HFF-Myc (cell line): Measurements from ENCODE around the gene PALMD.

Source experiments
- DNase-seq: peaks from one replicate; pipeline ENCODE4 v3.0.0-alpha.2; 2011; ENCODE audit warnings: low read depth; ENCODE audit errors: extremely low read depth
- H3K4me3 ChIP-seq: replicated peaks from 2 replicates; pipeline ENCODE4 v1.5.1; 2011; ENCODE audit warnings: low read depth, mild to moderate bottlenecking, control low read depth, low read length
- TF ChIP-seq, protein P1 (sequence below): IDR thresholded peaks from 2 replicates; pipeline ENCODE4 v1.5.1; 2012; ENCODE audit warnings: mild to moderate bottlenecking, low read depth, low read length, control low read depth; ENCODE audit errors: missing control alignments

PALMD gene

DNA sequence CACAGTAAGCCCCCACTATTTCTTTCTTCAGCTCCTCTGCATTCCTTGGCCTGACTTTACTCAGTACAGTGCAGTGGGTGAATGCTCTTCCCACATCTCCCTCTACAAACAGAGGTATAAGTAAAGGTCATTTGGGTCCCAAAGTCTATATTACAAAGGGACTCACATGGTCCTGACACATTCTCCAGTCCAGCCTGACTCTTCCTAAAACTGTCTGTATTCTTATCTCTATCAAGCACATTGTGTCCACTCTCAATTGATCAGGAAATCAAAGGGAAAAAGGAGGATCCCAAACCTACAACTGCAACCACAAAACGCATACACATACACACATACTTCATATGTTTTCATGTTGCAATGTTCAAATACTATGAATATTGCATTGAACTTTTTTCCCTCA lies 71.1 kb downstream of the PALMD start:
- TF ChIP-seq, protein P1, sequence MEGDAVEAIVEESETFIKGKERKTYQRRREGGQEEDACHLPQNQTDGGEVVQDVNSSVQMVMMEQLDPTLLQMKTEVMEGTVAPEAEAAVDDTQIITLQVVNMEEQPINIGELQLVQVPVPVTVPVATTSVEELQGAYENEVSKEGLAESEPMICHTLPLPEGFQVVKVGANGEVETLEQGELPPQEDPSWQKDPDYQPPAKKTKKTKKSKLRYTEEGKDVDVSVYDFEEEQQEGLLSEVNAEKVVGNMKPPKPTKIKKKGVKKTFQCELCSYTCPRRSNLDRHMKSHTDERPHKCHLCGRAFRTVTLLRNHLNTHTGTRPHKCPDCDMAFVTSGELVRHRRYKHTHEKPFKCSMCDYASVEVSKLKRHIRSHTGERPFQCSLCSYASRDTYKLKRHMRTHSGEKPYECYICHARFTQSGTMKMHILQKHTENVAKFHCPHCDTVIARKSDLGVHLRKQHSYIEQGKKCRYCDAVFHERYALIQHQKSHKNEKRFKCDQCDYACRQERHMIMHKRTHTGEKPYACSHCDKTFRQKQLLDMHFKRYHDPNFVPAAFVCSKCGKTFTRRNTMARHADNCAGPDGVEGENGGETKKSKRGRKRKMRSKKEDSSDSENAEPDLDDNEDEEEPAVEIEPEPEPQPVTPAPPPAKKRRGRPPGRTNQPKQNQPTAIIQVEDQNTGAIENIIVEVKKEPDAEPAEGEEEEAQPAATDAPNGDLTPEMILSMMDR: no peak
- H3K4me3 ChIP-seq: no peak overlapping the region
- no peak for DNase-seq

DNA sequence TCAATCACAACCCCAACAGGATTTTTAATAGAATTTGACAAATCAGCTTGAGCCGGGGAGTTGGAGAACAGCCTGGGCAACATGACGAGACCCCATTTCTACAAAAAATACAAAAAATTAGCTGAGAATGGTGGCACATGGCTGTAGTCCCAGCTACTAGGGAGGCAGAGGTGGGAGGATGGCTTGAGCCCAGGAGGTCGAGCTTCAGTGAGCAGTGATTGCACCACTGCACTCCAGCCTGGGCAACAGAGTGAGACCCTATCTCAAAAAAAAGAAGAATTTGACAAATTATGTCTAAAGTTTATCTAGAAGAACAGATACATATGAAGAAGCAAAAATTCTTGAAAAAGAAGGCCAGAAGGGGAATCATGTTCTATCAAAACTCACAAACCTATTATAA lies 77.3 kb downstream of the PALMD start:
- no peak overlapping the region for H3K4me3 ChIP-seq
- no peak for DNase-seq
- TF ChIP-seq, protein P1: no peak

GRCh38 chr1:99725996-99726395 lies 80.1 kb downstream of the PALMD start:
- no peak overlapping the region for H3K4me3 ChIP-seq
- DNase-seq: no peak
- TF ChIP-seq, protein P1: no peak

DNA sequence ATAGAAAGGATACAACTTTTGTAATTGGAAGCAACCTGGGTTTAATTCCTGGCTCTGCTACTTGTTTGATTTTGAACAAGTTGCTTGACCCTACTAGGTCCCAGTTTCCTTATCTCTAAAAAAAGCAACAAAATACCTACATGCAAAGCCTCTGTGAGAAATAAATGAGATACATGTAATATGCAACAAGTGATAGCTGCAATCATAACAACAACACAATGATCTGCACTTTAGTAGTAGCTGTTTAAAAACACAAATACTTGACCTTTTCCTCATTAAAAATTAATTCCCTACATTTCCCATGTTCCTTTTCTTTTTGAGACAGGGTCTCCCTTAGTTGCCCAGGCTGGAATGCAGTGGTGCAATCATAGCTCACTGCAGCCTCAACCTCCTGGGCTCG lies 80.5 kb downstream of the PALMD start:
- H3K4me3 ChIP-seq: no peak overlapping the region
- TF ChIP-seq, protein P1: no peak
- DNase-seq: no peak

DNA sequence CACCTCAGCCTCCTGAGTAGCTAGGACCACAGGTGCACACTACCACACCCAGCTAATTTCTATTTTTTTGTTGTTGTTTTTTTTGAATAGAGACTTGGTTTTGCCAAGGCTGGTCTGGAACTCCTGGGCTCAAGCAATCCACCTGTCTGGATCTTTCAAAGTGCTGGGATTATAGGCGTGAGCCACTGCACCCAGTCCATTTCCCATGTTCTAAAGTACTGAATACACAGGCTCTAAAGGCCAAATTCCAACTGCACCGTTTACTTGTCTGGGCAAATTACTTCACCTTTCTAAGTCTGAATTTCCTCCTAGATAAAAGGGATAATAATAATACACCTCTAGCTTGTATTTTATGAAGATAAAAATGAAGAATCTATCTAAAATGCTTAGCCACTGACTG lies 80.9 kb downstream of the PALMD start:
- TF ChIP-seq, protein P1: no peak
- no peak overlapping the region for H3K4me3 ChIP-seq
- no peak for DNase-seq

DNA sequence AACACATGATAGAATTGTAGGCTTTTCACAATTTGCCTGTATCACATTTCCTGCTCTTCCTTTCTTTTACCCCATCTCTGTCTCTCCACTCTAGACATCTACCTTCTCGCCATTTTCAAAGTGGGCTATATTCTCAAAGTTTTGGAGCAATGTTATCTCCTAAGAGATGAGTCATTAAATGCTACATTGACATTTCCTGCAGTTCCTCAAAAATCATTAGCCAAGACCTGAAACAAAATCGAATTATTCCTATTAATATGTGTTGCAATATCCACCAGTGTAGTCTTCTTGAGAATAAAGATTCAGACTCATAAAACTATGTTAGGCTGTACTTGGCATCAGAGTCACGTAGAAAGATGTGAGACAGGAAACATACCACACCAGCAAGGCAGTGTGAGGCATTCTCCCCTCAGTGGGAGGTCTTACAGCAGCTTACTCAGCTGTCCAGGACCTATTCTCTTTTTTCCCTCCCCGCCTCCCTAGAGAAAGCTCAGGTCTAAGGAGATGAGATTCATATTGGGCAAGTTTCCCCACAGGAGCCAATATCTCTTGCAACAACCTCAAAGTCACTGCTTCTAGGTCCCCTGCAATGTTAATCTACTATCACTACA lies 81.8 kb downstream of the PALMD start:
- DNase-seq: no peak
- no peak overlapping the region for H3K4me3 ChIP-seq
- TF ChIP-seq, protein P1: no peak
